Upper lobe of left lung (tissue), 4 donors: ENCODE measurements around the gene RPL3.

Source experiments
- CTCF ChIP-seq, 6 experiments: fragments of 450-650 bp in 4 of 6; fragments of 200-600 bp in 2 of 6; sonication (generic) in 2 of 6; IDR thresholded peaks; one replicate each; pipeline ENCODE4 v1.5.1; 2016 to 2019; ENCODE audit warnings: antibody characterized with exemption in 6 of 6
- EP300 ChIP-seq, 4 donors: sonication (generic); formaldehyde crosslinking; IDR thresholded peaks; one replicate each; pipeline ENCODE4 v1.5.1; 2017; ENCODE audit warnings: antibody characterized with exemption in 4 of 4, control low read depth in 2 of 4
- POLR2A ChIP-seq, 4 donors: fragments of 450-650 bp; IDR thresholded peaks; one replicate each; pipeline ENCODE4 v1.5.1; 2016 to 2017; ENCODE audit warnings: antibody characterized with exemption in 4 of 4, mild to moderate bottlenecking in 2 of 4
- POLR2AphosphoS5 ChIP-seq, 2 donors: sonication (generic); formaldehyde crosslinking; IDR thresholded peaks; one replicate each; pipeline ENCODE4 v1.5.1; 2017; ENCODE audit warnings: antibody characterized with exemption in 2 of 2

DNA sequence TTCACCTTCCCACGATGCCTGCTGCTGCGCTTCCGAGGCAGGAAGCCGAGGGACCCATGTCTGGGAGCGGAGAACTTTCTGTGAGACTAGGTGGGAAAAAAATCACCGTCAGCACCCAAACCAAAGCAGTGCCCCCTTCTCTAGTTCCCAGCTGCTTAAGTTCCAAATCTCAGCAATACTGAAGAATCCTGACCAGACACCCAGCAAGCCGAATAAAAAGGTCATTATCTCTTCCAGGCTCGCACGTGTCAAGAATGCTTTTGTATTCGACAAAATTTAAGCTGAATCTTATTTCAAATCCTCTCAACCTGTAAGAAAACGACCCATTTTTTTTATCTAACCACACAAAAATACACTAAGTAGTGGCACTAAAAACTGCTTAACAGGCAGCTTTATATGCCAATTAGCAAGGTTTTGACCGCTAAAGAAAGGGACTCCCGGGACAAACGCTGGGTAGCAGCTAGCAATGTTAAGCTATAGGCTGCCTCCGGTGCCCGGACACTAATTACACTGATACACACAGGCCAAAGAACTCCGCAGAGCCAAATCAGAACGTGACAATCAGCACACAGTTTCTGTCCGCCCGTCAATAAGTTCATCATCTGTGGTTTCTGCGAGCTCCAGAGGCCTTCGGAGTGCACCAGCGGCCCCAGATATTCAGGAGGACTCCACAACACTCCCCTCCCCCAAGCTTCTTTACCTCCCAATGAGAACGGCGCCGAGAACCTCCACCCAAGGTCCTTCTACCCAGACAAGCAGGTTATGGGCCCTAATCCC is 728 bp downstream of the RPL3 start:
- TF ChIP-seq CTCF (IDR thresholded peaks at IDR 0.05) (no peak), POLR2A (IDR thresholded peaks at IDR 0.05) (no peak), EP300 (IDR thresholded peaks at IDR 0.05) (no peak), POLR2AphosphoS5 (IDR thresholded peaks at IDR 0.05) (no peak)
